Smooth muscle cell of bladder (primary cell): ENCODE results near the gene BOD1L1. TPM values are rescaled to one million over a fixed set of nuclear protein-coding genes. Genes with fewer than 3 reads are reported as not detected.

Experiments
- total RNA-seq: library from RNA; depleted of rRNA; stranded (reverse); fragments of >200 nt; gene quantifications from 2 replicates; pipeline ENCODE4 v1.2.3, GENCODE V29; 2014

Gene BOD1L1
- total RNA-seq = 26.3 and 26.9 TPM in 2 replicates

GRCh38 chr4:13627606-13628311 lies at the start of gene BOD1L1:
BOD1L1 (minus strand) TSS chr4:13627725; CDS start chr4:13627587, 138 bp downstream.

DNA sequence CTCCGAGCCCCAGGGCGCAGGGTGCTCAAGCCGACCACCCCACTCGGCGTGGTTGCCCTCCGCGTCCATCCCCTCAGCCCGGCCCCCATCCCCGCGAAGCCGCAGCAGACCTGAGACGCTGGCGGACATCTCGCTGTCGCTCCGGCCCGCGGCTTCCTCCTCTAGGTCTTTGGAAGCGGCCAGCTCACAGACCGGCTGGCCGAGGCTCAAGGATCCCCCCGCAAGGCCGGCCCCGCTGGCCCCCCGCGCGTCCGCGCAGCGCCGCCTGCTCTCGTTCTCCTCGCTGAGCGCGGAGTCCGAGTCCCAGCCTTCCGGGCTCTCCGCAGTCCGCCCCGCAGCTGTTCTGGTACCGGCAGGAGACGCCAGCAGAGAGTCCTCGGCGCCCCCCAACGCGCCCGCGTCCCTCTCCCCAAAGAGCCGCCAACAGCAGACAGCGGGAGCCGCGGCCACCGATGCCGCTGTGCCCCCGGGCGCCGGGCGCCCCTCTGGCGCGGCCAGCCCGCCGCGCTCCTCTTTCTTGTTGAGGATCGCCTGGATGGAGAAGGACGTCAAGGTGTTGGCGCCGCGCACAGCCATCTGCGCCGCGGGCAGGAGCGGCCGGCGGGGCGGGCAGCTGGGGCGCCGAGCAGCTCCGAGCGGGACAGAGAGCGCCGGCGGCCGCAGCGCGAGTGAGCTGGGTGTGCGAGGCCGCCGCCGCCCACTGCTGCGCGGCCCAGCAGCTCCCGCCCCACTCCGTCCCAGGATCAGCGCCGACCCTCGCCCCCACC lies 83.5 kb downstream of the BOD1L1 start, which contains the start of gene NKX3-2:
NKX3-2 (minus strand) TSS at position 670 of the 767 bp plus-strand sequence; CDS start at position 576, 94 bp downstream.

Other genes with a start within 250 kb of the BOD1L1 start
- gene RAB28, start 143.4 kb downstream of the BOD1L1 start, total RNA-seq = 12.3 and 12.8 TPM in 2 replicates
- under 0.01 TPM in 1 of 2 replicates, not detected in the other for gene NKX3-2, start 83.2 kb downstream of the BOD1L1 start, total RNA-seq